CD4-positive, alpha-beta T cell treated with Interferon gamma for 1 hour (primary cell): ENCODE measurements around the gene DISP1.
A peak's percentile ranks its signal among the peaks of the same experiment; 100 is the strongest.
"Not testable (repeated sequence)": the region's sequence is repeated elsewhere in the genome, so short reads cannot be mapped to it uniquely, and the experiment has no call there.

ENCODE experiments used
- DNase-seq: peaks from one replicate; pipeline ENCODE4 v3.0.0-alpha.2; 2020

Gene DISP1

GRCh38 chr1:222794656-222795474 is 20.0 kb upstream of the DISP1 start:
- no peak for DNase-seq

DNA sequence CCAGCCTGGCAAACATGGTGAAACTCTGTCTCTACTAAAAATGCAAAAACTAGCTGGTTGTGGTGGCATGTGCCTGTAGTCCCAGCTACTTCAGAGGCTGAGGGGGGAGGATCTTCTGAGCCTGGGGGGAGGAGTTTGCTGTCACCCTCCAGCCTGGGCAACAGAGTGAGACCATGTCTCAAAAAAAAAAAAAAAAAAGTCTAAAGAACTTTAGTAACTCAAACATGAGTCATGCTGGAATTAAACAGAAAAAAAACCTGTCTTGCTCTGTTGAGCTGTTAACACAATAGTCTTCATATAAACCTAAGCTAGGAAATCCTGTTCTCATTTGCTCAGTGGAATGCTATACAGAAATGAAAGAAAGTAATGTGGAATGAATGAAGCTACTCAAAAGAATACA is 16.7 kb upstream of the DISP1 start:
- DNase-seq: peak; percentile 11

- no peak for DNase-seq
Measured at GRCh38 chr1:222798975-222799374, 15.9 kb upstream of the DISP1 start.

- DNase-seq: no peak
Measured at GRCh38 chr1:222801067-222801466, 13.8 kb upstream of the DISP1 start.

- no peak for DNase-seq
Measured at GRCh38 chr1:222811671-222812070, 3.2 kb upstream of the DISP1 start.

GRCh38 chr1:222813866-222814535 is 838 bp upstream of the DISP1 start:
- DNase-seq: no peak

DNA sequence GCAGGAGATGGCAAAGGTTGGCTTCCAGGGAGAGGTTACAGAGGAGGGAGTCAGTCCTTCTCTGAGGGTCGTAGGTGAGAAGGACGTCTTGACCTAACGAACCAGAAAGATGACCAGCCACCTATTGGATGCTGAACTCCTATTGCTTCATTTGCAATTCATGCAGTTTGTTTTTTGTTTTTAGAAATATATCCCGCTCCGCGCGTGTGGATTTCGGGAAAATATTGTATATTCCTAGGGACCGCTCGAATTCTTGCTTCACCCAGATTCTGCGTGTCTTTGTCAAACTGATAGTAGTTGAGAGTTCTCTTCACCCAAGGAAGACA is 564 bp downstream of the DISP1 start:
- no peak for DNase-seq

GRCh38 chr1:222817529-222817928 is 2.7 kb downstream of the DISP1 start:
- no peak for DNase-seq

- DNase-seq: no peak
Measured at GRCh38 chr1:222818171-222818570, 3.3 kb downstream of the DISP1 start.

GRCh38 chr1:222820171-222820712 is 5.4 kb downstream of the DISP1 start:
- no peak for DNase-seq

DNA sequence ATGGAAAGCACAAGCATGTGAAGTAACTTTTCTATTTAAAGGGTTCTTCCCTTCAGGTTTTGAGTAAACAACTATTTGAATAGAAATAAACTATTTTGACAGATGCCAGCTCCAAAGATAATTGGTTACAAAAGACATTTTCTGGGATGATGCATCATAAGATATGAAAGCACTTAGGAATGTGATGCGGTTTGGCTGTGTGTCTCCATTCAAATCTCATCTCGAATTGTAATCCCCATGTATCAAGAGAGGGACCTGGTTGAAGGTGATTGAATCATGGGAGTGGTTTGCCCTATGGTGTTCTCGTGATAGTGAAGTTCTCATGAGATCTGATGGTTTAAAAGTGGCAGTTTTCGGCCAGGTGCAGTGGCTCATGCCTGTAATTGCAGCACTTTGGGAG is 6.4 kb downstream of the DISP1 start:
- no peak for DNase-seq

DNA sequence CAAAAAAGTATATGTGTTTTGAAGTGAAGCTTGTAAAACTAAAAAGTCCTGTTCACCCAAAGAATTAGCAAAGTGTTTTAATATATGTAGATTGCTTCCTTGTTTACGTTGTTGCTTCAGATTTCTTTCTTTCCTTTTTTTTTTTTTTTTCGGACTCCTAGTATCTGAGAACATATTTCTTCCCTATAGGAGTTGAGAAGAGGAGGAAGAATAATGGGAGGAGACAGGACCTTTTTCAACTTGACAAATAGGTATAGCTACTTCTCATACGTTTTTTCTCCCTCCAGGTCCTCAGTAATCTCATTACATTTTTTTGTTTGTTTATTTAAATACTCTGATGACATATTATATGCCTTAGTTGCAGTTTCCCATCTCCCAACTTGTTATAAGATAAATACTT is 8.9 kb downstream of the DISP1 start:
- DNase-seq: no peak

- no peak for DNase-seq
Measured at GRCh38 chr1:222824641-222825040, 9.8 kb downstream of the DISP1 start.

GRCh38 chr1:222828939-222829338 is 14.1 kb downstream of the DISP1 start:
- DNase-seq: no peak

DNA sequence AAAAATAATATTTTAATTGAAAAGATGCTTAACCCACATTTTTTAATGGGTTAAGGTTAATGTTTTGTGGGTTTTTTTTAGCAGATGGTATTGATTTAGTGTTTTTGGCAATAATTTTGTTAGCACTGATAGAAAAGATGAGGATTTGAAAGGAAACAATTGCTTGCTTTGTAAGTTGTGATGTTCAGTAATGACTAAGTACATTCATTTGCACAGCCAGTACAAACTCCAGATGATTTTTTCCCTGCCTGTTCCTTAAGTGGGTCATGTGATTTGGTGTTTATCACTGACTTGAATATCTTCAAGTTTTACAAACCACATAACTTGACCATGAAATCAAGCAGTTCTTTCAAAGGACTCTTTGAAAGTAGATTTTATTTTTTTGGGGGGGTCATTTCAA is 15.0 kb downstream of the DISP1 start:
- DNase-seq: no peak

DNA sequence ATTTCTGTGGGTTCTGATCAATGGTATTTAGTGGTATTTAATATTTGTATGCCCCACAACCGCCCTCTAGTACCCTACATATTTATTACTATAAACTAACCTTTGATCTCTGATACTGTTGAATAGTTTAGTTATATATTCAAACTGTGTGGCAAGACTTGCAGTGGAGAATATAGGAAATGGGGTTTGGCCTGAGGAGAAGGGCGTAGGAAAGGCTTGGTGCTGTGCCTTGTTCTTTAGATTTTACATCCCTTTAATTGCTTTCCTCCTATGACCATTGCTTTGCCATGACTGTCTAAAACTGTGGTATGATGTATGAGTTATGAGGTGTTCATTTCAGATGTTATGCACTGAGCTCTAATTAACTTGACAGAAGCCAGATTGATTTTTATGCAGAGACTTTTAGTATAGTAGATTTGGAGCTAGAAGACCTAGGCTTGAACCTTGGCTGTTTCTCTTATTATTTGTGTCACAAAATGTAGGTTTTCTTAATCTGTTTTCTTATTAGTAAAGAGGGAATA is 18.6 kb downstream of the DISP1 start:
- no peak for DNase-seq

DNA sequence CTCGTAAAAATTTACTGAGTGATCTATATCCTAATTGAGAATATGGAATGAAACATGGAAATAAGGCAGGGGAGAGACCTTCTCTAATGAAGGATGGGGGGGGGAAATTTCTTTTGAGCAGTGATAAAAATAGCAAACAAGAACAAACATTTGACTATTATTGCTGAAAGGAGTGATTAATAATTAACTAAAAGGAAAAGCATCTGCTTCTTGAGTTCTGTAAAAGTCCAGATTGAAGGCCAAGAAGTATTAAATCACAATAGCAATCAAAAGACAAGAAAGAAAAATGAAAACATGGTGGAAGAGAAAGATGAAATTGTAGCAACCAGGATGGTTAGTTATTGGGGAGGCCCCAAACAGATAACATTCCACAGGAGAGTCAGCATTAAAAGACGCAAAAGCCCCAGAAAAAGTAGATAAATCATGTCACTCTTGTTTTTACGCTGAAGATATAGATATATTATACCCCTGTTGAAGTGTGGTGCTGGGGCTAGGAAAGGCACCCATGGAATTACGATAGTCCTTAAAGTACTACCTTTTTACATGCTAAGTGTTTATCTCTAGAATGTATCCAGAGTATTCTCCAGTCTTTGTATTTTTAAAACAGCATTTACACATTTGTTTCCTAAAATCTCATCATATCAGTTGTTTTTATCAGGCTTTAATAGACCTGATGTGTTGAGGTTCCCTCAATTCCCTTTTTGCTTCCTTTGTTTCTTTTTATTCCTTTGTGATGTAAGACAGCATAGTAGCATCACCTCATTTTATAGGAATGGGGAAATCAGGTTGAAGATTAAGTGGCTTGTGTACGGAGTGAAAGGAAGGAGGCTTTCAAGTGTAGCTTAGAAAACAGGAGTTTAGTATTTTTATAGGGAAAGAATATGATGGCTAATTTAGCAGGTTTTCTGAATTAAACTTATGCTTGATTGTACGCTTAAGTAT is 28.9 kb downstream of the DISP1 start:
- no peak for DNase-seq

- no peak for DNase-seq
Measured at GRCh38 chr1:222844411-222844779, 29.6 kb downstream of the DISP1 start.

DNA sequence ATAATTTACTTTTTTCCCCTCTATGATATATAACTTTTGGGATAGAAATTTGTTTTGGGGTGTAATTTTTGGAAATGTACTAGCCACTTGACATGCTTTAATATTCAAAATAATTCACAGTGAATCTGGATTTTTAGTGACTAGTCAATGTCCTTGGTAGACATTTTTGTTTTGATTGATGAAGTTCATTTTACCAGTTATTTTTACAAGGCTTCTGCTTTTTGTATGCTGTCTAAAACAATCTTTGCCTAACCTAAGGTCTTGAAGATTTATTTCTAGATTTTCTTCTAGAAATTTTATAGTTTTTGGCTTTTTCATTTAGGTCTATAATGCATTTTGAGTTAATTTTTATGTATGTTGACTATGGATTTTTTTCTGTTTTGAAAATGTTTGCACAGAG is 30.9 kb downstream of the DISP1 start:
- no peak for DNase-seq

DNA sequence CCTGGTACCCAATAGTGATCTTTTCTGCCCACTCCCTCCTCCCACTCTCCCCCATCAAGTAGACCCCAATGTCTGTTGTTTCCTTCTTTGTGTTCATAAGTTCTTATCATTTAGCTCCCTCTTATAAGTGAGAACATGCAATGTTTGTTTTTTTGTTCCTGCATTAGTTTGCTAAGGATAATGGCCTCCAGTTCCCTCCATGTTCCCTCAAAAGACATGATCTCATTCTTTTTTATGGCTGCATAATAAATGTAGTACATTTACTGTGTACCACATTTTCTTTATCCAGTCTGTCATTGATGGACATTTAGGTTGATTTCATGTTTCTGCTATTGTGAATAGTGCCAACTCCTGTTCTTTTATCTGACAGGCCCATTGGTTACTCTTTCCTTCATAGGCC is 35.7 kb downstream of the DISP1 start:
- not testable (repeated sequence) for DNase-seq

GRCh38 chr1:222852326-222852725 is 37.5 kb downstream of the DISP1 start:
- no peak for DNase-seq

- no peak for DNase-seq
Measured at GRCh38 chr1:222861062-222861461, 46.2 kb downstream of the DISP1 start.
